SU-DHL-6 (cell line): ENCODE data around the gene CCL1.

Source experiments
- EZH2phosphoT487 ChIP-seq: fragments of 200-600 bp; sonication (generic), shearing (Covaris generic); conservative IDR thresholded peaks from 2 replicates; pipeline ENCODE4 v1.6.1; 2018; ENCODE audit warnings: mild to moderate bottlenecking, antibody characterized with exemption, low read length, moderate library complexity, mixed read lengths
- TF ChIP-seq, protein P1 (sequence below): fragments of 200-600 bp; sonication (generic); IDR thresholded peaks from one replicate; pipeline ENCODE4 v1.5.1; 2017; ENCODE audit warnings: antibody characterized with exemption, mild to moderate bottlenecking, low read length, moderate library complexity; ENCODE audit not compliant: insufficient read depth, poor library complexity, severe bottlenecking

DNA sequence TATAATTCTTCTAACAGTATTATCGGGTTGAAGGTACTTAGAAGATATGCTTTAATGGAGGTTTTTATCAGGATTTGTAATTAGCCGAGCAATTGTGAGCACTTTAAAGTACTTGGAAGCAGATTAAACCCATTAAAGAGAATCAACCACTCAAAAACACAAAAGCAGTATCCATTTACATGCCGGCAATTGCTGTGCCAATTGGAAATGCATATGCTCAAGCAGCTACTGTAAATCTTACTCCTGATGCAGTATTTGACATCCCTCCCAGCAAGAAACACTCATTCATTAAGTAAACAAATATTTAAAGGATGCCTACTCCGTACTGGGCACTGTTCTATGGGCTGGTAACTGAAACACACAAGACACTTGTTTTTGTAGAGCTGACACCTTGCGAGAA, 11.4 kb upstream of the CCL1 start:
- TF ChIP-seq, protein P1, sequence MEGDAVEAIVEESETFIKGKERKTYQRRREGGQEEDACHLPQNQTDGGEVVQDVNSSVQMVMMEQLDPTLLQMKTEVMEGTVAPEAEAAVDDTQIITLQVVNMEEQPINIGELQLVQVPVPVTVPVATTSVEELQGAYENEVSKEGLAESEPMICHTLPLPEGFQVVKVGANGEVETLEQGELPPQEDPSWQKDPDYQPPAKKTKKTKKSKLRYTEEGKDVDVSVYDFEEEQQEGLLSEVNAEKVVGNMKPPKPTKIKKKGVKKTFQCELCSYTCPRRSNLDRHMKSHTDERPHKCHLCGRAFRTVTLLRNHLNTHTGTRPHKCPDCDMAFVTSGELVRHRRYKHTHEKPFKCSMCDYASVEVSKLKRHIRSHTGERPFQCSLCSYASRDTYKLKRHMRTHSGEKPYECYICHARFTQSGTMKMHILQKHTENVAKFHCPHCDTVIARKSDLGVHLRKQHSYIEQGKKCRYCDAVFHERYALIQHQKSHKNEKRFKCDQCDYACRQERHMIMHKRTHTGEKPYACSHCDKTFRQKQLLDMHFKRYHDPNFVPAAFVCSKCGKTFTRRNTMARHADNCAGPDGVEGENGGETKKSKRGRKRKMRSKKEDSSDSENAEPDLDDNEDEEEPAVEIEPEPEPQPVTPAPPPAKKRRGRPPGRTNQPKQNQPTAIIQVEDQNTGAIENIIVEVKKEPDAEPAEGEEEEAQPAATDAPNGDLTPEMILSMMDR: no peak
- no peak for TF ChIP-seq EZH2phosphoT487
